MCF 10A (cell line): ENCODE data around the gene TCF12. TPM values are rescaled to one million over a fixed set of nuclear protein-coding genes. Genes with fewer than 3 reads are reported as not detected.
A peak's percentile ranks its signal among the peaks of the same experiment; 100 is the strongest.

ENCODE experiments used
- BruUV-seq: library from RNA; stranded (reverse); fragments of 400-500 nt; replicated peaks from 2 replicates; lab custom pipeline; 2021; lab: Mats Ljungman, UMichigan
- CTCF ChIA-PET: fragments of 300-600 bp; sonication (Branson Sonifier 250); formaldehyde crosslinking; extraction: SDS; loops from one replicate; lab custom pipeline; 2021; ENCODE audit warnings: antibody characterized with exemption, inconsistent platforms; lab: Yijun Ruan, JAX
- POLR2A ChIA-PET: fragments of 300-600, 350-650 bp; sonication (Branson Sonifier 250); formaldehyde crosslinking; extraction: SDS; loops from one replicate; lab custom pipeline; 2020; ENCODE audit warnings: antibody characterized with exemption, inconsistent platforms; lab: Yijun Ruan, JAX
- DNase-seq: peaks from one replicate; pipeline ENCODE4 v3.0.0-alpha.2; 2018; ENCODE audit not compliant: unreplicated experiment
- H3K27ac Mint-ChIP-seq: one replicate; pipeline ENCODE4 v1.8.0; 2022; ENCODE audit warnings: mild to moderate bottlenecking, low read depth, mixed read lengths; ENCODE audit not compliant: unreplicated experiment
- H3K27me3 Mint-ChIP-seq: one replicate; pipeline ENCODE4 v1.8.0; 2022; ENCODE audit warnings: mixed read lengths; ENCODE audit not compliant: insufficient read depth, unreplicated experiment
- H3K36me3 Mint-ChIP-seq: one replicate; pipeline ENCODE4 v1.8.0; 2022; ENCODE audit warnings: mild to moderate bottlenecking, moderate library complexity, mixed read lengths; ENCODE audit not compliant: insufficient read depth, unreplicated experiment
- H3K4me1 Mint-ChIP-seq: one replicate; pipeline ENCODE4 v1.8.0; 2022; ENCODE audit warnings: mixed read lengths; ENCODE audit not compliant: insufficient read depth, unreplicated experiment
- H3K4me3 Mint-ChIP-seq: one replicate; pipeline ENCODE4 v1.8.0; 2022; ENCODE audit warnings: mild to moderate bottlenecking, moderate library complexity, mixed read lengths; ENCODE audit not compliant: unreplicated experiment
- H3K9me3 Mint-ChIP-seq: one replicate; pipeline ENCODE4 v1.8.0; 2022; ENCODE audit warnings: mixed read lengths; ENCODE audit not compliant: unreplicated experiment
- CTCF ChIP-seq: fragments of 200-600 bp; IDR thresholded peaks from one replicate; pipeline ENCODE4 v1.8.0; 2022; ENCODE audit warnings: antibody characterized with exemption, mild to moderate bottlenecking; ENCODE audit not compliant: unreplicated experiment
- intact Hi-C: fragments of 100-400 bp; cut with micrococcal nuclease; formaldehyde crosslinking; loops from 2 replicates; pipeline ENCODE4 v1.14.1; 2022
- total RNA-seq: library from RNA; stranded (reverse); gene quantifications from 2 replicates; pipeline ENCODE4 v1.2.3, GENCODE V29; 2022

The TCF12 gene
- total RNA-seq, 1 experiment from 2014 or later, result 140 TPM

- no peak for TF ChIP-seq CTCF
- H3K4me1 Mint-ChIP-seq, result no peaks in the 10 kb centered on the region
- no TSS peak for BruUV-seq
- no peaks in the 10 kb centered on the region for H3K9me3 Mint-ChIP-seq
- ChIA-PET POLR2A (interaction anchor here (1.5 kb wide), 1 partner anchor 13 kb away, joined by 3 read pairs; no protein-coding TSS in a partner anchor), CTCF (no interaction called here)
- H3K4me3 Mint-ChIP-seq, result no peak overlapping the region
- DNase-seq, result no peak
- no peak overlapping the region for H3K27ac Mint-ChIP-seq
- H3K27me3 Mint-ChIP-seq, result no peaks in the 10 kb centered on the region
- H3K36me3 Mint-ChIP-seq, result peaks cover 54% of the 10 kb centered on the region
- intact Hi-C loops, result no loop called here
Measured at GRCh38 chr15:57272771-57273357, 354.4 kb downstream of the TCF12 start.

GRCh38 chr15:57273402-57273801, 355.0 kb downstream of the TCF12 start:
- no peak overlapping the region for H3K4me3 Mint-ChIP-seq
- H3K27ac Mint-ChIP-seq, result no peak overlapping the region
- POLR2A ChIA-PET, result no interaction called here
- no peaks in the 10 kb centered on the region for H3K4me1 Mint-ChIP-seq
- no TSS peak for BruUV-seq
- H3K36me3 Mint-ChIP-seq, result peaks cover 54% of the 10 kb centered on the region
- intact Hi-C loops, result no loop called here
- no peaks in the 10 kb centered on the region for H3K9me3 Mint-ChIP-seq
- no peak for DNase-seq
- TF ChIP-seq CTCF, result no peak
- H3K27me3 Mint-ChIP-seq, result no peaks in the 10 kb centered on the region
- CTCF ChIA-PET, result no interaction called here

GRCh38 chr15:57278439-57278838, 360.0 kb downstream of the TCF12 start:
- POLR2A ChIA-PET, result interaction anchor here (0.7 kb wide), 1 partner anchor 116 kb away, joined by 5 read pairs; no protein-coding TSS in a partner anchor
- Mint-ChIP-seq H3K36me3 (peaks cover 60% of the 10 kb centered on the region), H3K27ac (peak overlapping the region; percentile 57), H3K9me3 (no peaks in the 10 kb centered on the region), H3K27me3 (no peaks in the 10 kb centered on the region), H3K4me1 (peaks cover 5% of the 10 kb centered on the region), H3K4me3 (no peak overlapping the region)
- no peak for DNase-seq
- intact Hi-C loops, result no loop called here
- no peak for TF ChIP-seq CTCF
- no TSS peak for BruUV-seq
- CTCF ChIA-PET, result interaction anchor here (0.6 to 0.8 kb wide), 4 partner anchors 132 to 583 kb away, joined by 3 to 4 read pairs (median 3); no protein-coding TSS in a partner anchor

- no peak for TF ChIP-seq CTCF
- no peaks in the 10 kb centered on the region for H3K27me3 Mint-ChIP-seq
- peaks cover 58% of the 10 kb centered on the region for H3K36me3 Mint-ChIP-seq
- no peak for DNase-seq
- H3K4me3 Mint-ChIP-seq, result no peak overlapping the region
- no TSS peak for BruUV-seq
- peaks cover 5% of the 10 kb centered on the region for H3K4me1 Mint-ChIP-seq
- H3K9me3 Mint-ChIP-seq, result no peaks in the 10 kb centered on the region
- ChIA-PET POLR2A (interaction anchor here (0.7 to 1.0 kb wide), 3 partner anchors 8 to 93 kb away, joined by 3 to 4 read pairs (median 3); no protein-coding TSS in a partner anchor), CTCF (interaction anchor here (0.6 to 1.2 kb wide), 5 partner anchors 8 to 836 kb away, joined by 3 to 4 read pairs (median 4); no protein-coding TSS in a partner anchor)
- H3K27ac Mint-ChIP-seq, result no peak overlapping the region
- intact Hi-C loops, result no loop called here
Measured at GRCh38 chr15:57280464-57280863, 362.0 kb downstream of the TCF12 start.
